Karpas-422 (cell line): Measurements from ENCODE around the gene RANBP3. TPM values are rescaled to one million over a fixed set of nuclear protein-coding genes. Genes with fewer than 3 reads are reported as not detected.
A peak's percentile ranks its signal among the peaks of the same experiment; 100 is the strongest.

ENCODE experiments used
- DNase-seq: peaks from one replicate; pipeline ENCODE4 v3.0.0-alpha.2; 2015
- H2AFZ ChIP-seq: fragments of 200-600 bp; sonication (generic); 2 replicates; pipeline ENCODE4 v1.6.1; 2014; ENCODE audit warnings: antibody characterized with exemption, low read length, mixed read lengths
- H3K27ac ChIP-seq: fragments of 200-600 bp; sonication (generic); 2 replicates; pipeline ENCODE4 v1.5.1; 2014; ENCODE audit warnings: mild to moderate bottlenecking, low read length, moderate library complexity
- H3K27me3 ChIP-seq: fragments of 200-600 bp; sonication (generic); 2 replicates; pipeline ENCODE4 v1.6.1; 2014; ENCODE audit warnings: low read length, mixed read lengths
- H3K36me3 ChIP-seq: fragments of 200-600 bp; sonication (generic); 2 replicates; pipeline ENCODE4 v1.6.1; 2014; ENCODE audit warnings: low read length, mixed read lengths; ENCODE audit not compliant: insufficient read depth
- H3K4me1 ChIP-seq: fragments of 200-600 bp; sonication (generic); 2 replicates; pipeline ENCODE4 v1.6.1; 2014; ENCODE audit warnings: mild to moderate bottlenecking, low read length, mixed read lengths
- H3K4me2 ChIP-seq: fragments of 200-600 bp; sonication (generic); 2 replicates; pipeline ENCODE4 v1.6.1; 2014; ENCODE audit warnings: low read length, low read depth, mild to moderate bottlenecking; ENCODE audit not compliant: poor library complexity, severe bottlenecking
- H3K4me3 ChIP-seq: fragments of 200-600 bp; sonication (generic); 2 replicates; pipeline ENCODE4 v1.5.1; 2014; ENCODE audit warnings: mild to moderate bottlenecking, antibody characterized with exemption, low read length, mixed read lengths
- H3K79me2 ChIP-seq: fragments of 200-600 bp; sonication (generic); 2 replicates; pipeline ENCODE4 v1.6.1; 2014; ENCODE audit warnings: mild to moderate bottlenecking, low read length, mixed read lengths
- H3K9ac ChIP-seq: fragments of 200-600 bp; sonication (generic); 2 replicates; pipeline ENCODE4 v1.6.0; 2014; ENCODE audit warnings: low read length
- H3K9me2 ChIP-seq: fragments of 200-600 bp; sonication (generic), shearing (Covaris generic); replicated peaks from 2 replicates; pipeline ENCODE4 v1.6.0; 2014; ENCODE audit warnings: mild to moderate bottlenecking, low read length, moderate library complexity; ENCODE audit not compliant: insufficient read depth
- H3K9me3 ChIP-seq: fragments of 300-700, 200-600 bp; sonication (generic); 2 replicates; pipeline ENCODE4 v1.6.1; 2014; ENCODE audit warnings: low read length, mixed read lengths
- H4K20me1 ChIP-seq: fragments of 200-600 bp; sonication (generic); 2 replicates; pipeline ENCODE4 v1.6.1; 2014; ENCODE audit warnings: mild to moderate bottlenecking, antibody characterized with exemption, low read length, low read depth; ENCODE audit not compliant: insufficient read depth
- total RNA-seq: library from RNA; depleted of rRNA; stranded (reverse); fragments of >200 nt; shearing (Covaris generic); gene quantifications from 2 replicates; pipeline ENCODE4 v1.2.3, GENCODE V29; 2014; ENCODE audit warnings: low replicate concordance

RANBP3 gene
- total RNA-seq, 1 experiment from 2014 or later = 34.0 TPM

DNA sequence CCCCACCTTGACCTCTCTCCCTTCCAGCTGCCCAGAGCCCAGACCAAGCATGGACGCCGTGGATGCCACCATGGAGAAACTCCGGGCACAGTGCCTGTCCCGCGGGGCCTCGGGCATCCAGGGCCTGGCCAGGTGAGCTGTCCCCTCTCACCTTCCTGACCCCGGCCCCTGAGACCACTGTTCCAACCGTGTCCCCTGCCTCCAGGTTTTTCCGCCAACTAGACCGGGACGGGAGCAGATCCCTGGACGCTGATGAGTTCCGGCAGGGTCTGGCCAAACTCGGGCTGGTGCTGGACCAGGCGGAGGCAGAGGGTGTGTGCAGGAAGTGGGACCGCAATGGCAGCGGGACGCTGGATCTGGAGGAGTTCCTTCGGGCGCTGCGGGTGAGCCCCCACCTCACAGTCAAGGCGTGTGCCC is 63.6 kb downstream of the RANBP3 start:
- Histone ChIP-seq H3K36me3 (no peaks in the 10 kb centered on the region; the same call in 1 of the 2 replicates), H3K79me2 (no peaks in the 10 kb centered on the region), H4K20me1 (no peaks in the 10 kb centered on the region; the same call in 1 of the 2 replicates), H3K9ac (no peak overlapping the region), H3K27me3 (no peaks in the 10 kb centered on the region), H3K4me2 (no peak overlapping the region), H3K27ac (no peak overlapping the region), H3K4me1 (no peaks in the 10 kb centered on the region), H3K9me2 (no peaks in the 10 kb centered on the region), H2AFZ (no peak overlapping the region), H3K4me3 (no peak overlapping the region), H3K9me3 (no peaks in the 10 kb centered on the region)
- DNase-seq = no peak

DNA sequence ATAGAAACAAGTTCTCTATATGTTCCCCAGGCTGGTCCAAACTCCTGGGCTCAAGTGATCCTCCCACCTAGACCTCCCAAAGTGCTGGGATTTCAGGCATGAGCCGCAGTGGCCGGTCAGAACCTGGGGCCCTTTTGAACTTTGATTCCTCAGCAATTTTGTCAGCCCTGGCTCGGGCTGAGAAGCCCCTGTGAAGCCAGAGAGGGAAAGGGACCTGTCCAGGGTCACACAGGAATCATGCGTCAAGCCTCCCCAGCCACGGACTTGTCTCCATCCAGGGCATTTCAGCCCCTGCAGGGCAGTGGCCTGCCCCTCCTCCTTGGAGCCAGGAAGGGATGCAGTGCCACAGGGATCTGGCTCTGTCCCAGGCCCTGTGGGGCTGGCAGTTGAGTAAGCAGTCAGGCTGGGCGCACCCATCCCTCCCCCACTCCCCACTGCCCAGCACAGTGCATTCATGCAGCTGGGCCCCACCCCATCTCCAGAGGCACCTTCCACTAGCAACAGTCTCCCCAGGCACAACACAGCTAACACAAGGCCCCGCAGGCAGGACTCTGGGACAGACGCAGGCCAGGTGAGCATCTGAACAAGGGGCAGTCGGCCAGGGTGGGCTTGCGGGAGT is 64.1 kb downstream of the RANBP3 start, which contains the start of gene CAPS:
Gene CAPS (plus strand): TSS at position 516 of the 619 bp plus-strand sequence. CDS start 153 bp downstream, outside the sequence.
- DNase-seq = no peak
- no peak within 1 kb of the TSS for H2AFZ ChIP-seq
- no peak within 1 kb of the TSS for H3K4me2 ChIP-seq
- H3K9ac ChIP-seq = no peak within 1 kb of the TSS
- no peaks in the 10 kb centered on the region for H3K9me3 ChIP-seq
- no peaks in the 10 kb centered on the region for H4K20me1 ChIP-seq
- H3K4me3 ChIP-seq = no peak within 1 kb of the TSS
- no peaks in the 10 kb centered on the region for H3K27me3 ChIP-seq
- H3K9me2 ChIP-seq = no peaks in the 10 kb centered on the region
- H3K4me1 ChIP-seq = no peaks in the 10 kb centered on the region
- no peak within 1 kb of the TSS for H3K27ac ChIP-seq
- H3K36me3 ChIP-seq = no peaks in the 10 kb centered on the region; the same call in 1 of the 2 replicates
- H3K79me2 ChIP-seq = no peaks in the 10 kb centered on the region

DNA sequence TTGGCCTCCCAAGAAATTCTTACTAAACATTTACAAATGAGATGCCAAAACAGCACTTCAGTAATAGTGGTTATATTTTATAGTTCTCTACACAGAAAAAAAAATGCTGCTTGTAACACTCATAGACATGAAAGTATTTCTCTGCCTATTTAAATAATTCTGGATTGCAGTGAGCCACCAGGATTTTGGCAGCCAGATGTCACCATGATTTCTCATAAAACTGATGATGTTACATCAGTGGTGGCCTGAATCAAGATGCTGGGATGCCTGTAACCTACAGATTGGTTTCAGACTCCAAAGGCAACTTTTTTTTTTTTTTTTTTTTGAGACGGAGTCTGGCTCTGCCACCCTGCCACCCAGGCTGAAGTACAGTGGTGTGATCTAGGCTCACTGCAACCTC is 66.6 kb downstream of the RANBP3 start:
- H3K9ac ChIP-seq = no peak overlapping the region
- H3K9me3 ChIP-seq = no peaks in the 10 kb centered on the region

DNA sequence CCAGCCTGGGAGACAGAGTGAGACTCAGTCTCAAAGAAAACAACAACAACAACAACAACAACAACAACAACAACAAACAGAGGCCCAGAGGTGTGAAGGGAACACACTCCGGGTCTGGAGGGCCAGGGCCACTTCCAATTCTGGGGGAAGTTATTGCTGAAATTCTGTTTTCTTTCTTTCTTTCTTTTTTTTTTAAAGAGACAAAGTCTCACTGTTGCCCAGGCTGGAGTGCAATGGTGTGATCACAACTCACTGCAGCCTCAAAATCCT is 67.4 kb downstream of the RANBP3 start:
- no peak overlapping the region for H3K9ac ChIP-seq

More for the DNA sequence above, 66.6 kb downstream of the RANBP3 start:
- H2AFZ ChIP-seq = no peak overlapping the region
- no peaks in the 10 kb centered on the region for H3K27me3 ChIP-seq
- H3K79me2 ChIP-seq = no peaks in the 10 kb centered on the region
- no peak overlapping the region for H3K4me3 ChIP-seq
- H3K36me3 ChIP-seq = no peaks in the 10 kb centered on the region; the same call in 1 of the 2 replicates
- H3K4me1 ChIP-seq = no peaks in the 10 kb centered on the region
- no peaks in the 10 kb centered on the region for H4K20me1 ChIP-seq
- H3K4me2 ChIP-seq = no peak overlapping the region
- no peaks in the 10 kb centered on the region for H3K9me2 ChIP-seq
- DNase-seq = no peak
- no peak overlapping the region for H3K27ac ChIP-seq

DNA sequence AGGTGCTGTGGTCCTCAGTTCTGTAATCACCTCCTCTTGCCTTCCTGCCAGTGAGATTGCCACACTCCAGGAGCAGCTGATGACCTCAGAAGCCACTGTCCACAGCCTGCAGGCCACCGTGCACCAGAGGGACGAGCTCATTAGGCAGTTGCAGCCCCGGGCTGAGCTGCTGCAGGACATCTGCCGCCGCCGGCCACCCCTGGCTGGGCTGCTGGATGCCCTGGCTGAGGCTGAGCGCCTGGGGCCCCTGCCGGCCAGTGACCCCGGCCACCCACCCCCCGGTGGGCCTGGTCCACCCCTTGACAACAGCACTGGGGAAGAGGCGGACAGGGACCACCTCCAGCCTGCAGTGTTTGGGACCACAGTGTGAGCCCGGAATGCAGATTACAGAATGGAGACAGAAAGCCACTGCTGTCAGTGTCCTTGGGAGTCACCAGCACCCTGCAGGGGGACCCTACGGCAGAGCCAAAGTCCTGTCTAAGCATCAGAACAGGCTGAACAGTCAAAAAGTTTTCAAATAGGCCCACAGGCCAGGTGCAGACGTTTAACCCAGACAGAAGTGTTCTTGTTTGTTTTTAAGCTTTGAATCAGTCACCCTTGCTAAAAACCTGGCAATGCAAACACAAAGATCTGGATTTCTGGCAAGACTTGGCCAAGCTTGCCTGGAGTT is 69.0 kb downstream of the RANBP3 start:
- peaks cover 4% of the 10 kb centered on the region for H3K4me1 ChIP-seq
- H3K27me3 ChIP-seq = no peaks in the 10 kb centered on the region
- DNase-seq = no peak
- no peaks in the 10 kb centered on the region for H3K79me2 ChIP-seq
- H3K36me3 ChIP-seq = no peaks in the 10 kb centered on the region; the same call in 1 of the 2 replicates
- H3K4me3 ChIP-seq = no peak overlapping the region
- H3K9me3 ChIP-seq = no peaks in the 10 kb centered on the region
- no peak overlapping the region for H2AFZ ChIP-seq
- no peaks in the 10 kb centered on the region for H4K20me1 ChIP-seq
- no peak overlapping the region for H3K9ac ChIP-seq
- H3K27ac ChIP-seq = no peak overlapping the region
- no peaks in the 10 kb centered on the region for H3K9me2 ChIP-seq
- no peak overlapping the region for H3K4me2 ChIP-seq

More for the DNA sequence above, 67.4 kb downstream of the RANBP3 start:
- Histone ChIP-seq H3K79me2 (no peaks in the 10 kb centered on the region), H3K36me3 (no peaks in the 10 kb centered on the region; the same call in 1 of the 2 replicates), H3K27me3 (no peaks in the 10 kb centered on the region), H3K4me1 (peaks cover 2% of the 10 kb centered on the region), H3K4me3 (no peak overlapping the region), H2AFZ (no peak overlapping the region), H3K9me2 (no peaks in the 10 kb centered on the region), H3K4me2 (no peak overlapping the region), H4K20me1 (no peaks in the 10 kb centered on the region), H3K9me3 (no peaks in the 10 kb centered on the region), H3K27ac (no peak overlapping the region)
- no peak for DNase-seq

DNA sequence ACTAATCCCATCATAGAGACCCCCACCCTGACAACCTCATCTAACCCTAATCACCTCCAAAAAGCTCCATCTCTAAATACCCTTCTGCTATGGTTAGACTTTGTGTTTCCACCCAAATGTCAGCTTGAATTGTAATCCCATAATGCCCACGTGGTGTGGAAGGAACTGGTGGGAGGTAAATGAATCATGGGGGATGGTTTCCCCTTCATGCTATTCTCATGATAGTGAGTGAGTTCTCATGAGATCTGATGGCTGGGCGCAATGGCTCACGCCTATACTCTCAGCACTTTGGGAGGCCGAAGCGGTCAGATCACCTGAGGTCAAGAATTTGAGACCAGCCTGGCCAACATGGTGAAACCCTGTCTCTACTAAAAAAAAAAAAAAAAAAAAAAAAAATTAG is 70.7 kb downstream of the RANBP3 start:
- Histone ChIP-seq H4K20me1 (peaks cover 3% of the 10 kb centered on the region; the same call in 1 of the 2 replicates), H3K4me3 (no peak overlapping the region), H3K27me3 (no peaks in the 10 kb centered on the region), H3K4me1 (peaks cover 9% of the 10 kb centered on the region), H3K9me3 (no peaks in the 10 kb centered on the region), H2AFZ (no peak overlapping the region), H3K9ac (no peak overlapping the region), H3K9me2 (no peaks in the 10 kb centered on the region), H3K79me2 (peaks cover 13% of the 10 kb centered on the region), H3K27ac (no peak overlapping the region), H3K4me2 (no peak overlapping the region), H3K36me3 (no peaks in the 10 kb centered on the region)
- no peak for DNase-seq

DNA sequence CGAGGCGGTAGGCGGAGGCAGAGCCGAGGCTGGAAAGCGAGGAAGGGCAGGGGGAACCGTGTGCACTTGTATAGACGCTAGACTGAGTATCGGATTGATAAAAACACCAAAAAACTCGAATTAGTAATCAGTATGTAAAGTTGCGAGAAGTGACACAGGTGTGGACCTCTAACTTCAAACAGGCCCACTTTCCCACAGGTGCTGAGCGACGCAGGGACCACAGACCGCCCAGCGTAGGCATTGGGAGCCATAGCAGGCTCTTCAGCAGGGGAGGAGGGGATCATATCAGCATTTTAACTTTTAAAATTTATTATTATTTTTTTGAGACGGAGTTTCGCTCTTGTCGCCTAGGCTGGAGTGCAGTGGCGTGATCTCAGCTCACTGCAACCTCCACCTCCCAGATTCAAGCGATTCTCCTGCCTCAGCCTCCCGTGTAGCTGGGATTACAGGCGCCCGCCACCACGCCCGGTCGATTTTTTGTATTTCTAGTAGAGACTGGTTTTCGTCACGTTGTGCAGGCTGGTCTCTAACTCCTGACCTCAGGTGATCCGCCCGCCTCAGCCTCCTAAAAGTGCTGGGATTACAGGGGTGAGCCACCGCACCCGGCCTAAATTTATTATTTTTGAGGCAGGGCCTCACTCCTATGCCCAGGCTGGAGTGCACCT is 72.7 kb downstream of the RANBP3 start:
- Histone ChIP-seq H3K36me3 (peaks cover 4% of the 10 kb centered on the region; the same call in 1 of the 2 replicates), H3K4me2 (peak overlapping the region; percentile 84), H4K20me1 (peaks cover 12% of the 10 kb centered on the region), H3K9me2 (no peaks in the 10 kb centered on the region), H3K9ac (peak overlapping the region; percentile 76), H3K4me1 (peaks cover 16% of the 10 kb centered on the region), H3K4me3 (peak overlapping the region; percentile 84), H2AFZ (no peak overlapping the region), H3K9me3 (no peaks in the 10 kb centered on the region), H3K27ac (no peak overlapping the region), H3K79me2 (peaks cover 31% of the 10 kb centered on the region), H3K27me3 (no peaks in the 10 kb centered on the region)
- no peak for DNase-seq
